ENCODE measurements around the gene FUT9. TPM values are rescaled to one million over a fixed set of nuclear protein-coding genes. Genes with fewer than 3 reads are reported as not detected.

FUT9 gene
- total RNA-seq: not detected in 2 replicates

GRCh38 chr6:96015518-96016333 lies at the start of gene FUT9:
Gene FUT9, plus strand, starts transcription at chr6:96015974. Its CDS starts 187,182 bp downstream, at chr6:96203156.

